ENCODE measurements around the gene TIAM2. TPM values are rescaled to one million over a fixed set of nuclear protein-coding genes. Genes with fewer than 3 reads are reported as not detected.
"Not testable (repeated sequence)": the region's sequence is repeated elsewhere in the genome, so short reads cannot be mapped to it uniquely, and the experiment has no call there.

TIAM2 gene
- total RNA-seq, 1 experiment from 2014 or later: 9.1 TPM

DNA sequence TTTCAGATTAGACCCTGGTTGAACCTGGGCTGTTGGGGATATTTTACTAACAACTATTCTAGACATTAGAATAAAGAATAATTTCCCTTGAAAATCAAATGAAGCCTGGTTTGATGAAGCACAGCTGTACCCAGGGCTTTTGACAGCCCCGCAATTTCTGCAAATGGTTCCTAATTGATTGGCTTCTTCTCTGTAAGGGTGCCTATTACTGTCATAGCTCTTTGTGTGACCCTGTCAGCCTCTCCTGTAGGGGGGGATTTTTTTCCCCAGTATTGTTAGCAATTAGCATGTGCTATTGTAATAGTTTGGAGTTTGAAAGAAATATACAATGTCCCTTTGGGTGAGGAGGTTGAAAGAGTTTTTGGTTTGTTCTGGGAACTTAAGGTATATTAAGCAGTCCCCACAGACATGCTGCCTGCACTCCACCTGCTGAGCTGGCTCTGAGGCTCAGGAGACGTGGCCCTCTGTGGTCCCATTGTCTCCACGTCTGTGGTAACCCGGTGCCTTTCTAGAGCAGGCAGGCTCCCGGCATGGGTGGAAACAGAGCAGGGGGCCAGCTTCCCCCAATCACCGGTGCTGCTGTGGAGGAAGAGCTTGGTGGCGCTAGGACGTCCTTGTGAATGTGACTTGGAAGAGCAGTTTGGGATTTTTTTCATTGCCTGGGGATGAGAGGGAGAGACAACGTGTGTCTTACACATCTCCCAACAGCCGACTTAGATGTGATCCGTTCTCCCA, 221.4 kb downstream of the TIAM2 start:
- H3K4me3 ChIP-seq (ENCODE audit: low read depth, low read length, poor library complexity, severe bottlenecking): no peak overlapping the region
- CTCF ChIA-PET: no interaction called here

DNA sequence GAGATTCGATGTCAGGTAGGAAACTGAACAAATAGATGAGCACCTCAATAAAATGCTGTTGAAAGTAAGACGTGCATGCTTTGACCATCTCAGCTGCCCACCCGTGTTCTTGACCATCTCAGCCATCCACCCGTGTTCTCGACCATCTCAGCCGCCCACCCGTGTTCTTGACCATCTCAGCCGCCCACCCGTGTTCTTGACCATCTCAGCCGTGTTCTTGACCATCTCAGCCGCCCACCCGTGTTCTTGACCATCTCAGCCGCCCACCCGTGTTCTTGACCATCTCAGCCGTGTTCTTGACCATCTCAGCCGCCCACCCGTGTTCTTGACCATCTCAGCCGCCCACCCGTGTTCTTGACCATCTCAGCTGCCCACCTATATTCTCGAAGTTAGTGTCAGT, 223.6 kb downstream of the TIAM2 start:
- POLR2A ChIA-PET (ENCODE audit: low non-redundant PET): not testable (repeated sequence)

More for the DNA sequence above, 221.4 kb downstream of the TIAM2 start:
- no TSS peak for BruUV-seq (replicated peaks)
- TF ChIP-seq CTCF (conservative IDR thresholded peaks at IDR 0.05; ENCODE audit: low read depth, low read length): no peak
- no peak for TF ChIP-seq EZH2 (IDR thresholded peaks at IDR 0.05; ENCODE audit: borderline replicate concordance, low read depth, low read length, poor library complexity, severe bottlenecking)
- intact Hi-C loops (cut with micrococcal nuclease; ENCODE audit: unreplicated experiment): no loop called here
- Histone ChIP-seq H3K36me3 (ENCODE audit: insufficient read depth, low read length, poor library complexity, severe bottlenecking) (no peaks in the 10 kb centered on the region), H3K27me3 (replicated peaks; ENCODE audit: insufficient read depth, low read depth, low read length, poor library complexity) (no peaks in the 10 kb centered on the region), H3K4me1 (ENCODE audit: insufficient read depth, low read length, poor library complexity, severe bottlenecking) (no peaks in the 10 kb centered on the region), H3K9me3 (ENCODE audit: low read depth, low read length, poor library complexity, severe bottlenecking) (no peaks in the 10 kb centered on the region), H3K27ac (ENCODE audit: low read depth, low read length, poor library complexity, severe bottlenecking) (no peak overlapping the region)
- DNase-seq (ENCODE audit: low spot score): no peak
- POLR2A ChIA-PET (ENCODE audit: low non-redundant PET): no interaction called here

GRCh38 chr6:155219299-155219698, 224.2 kb downstream of the TIAM2 start:
- Histone ChIP-seq H3K36me3 (ENCODE audit: insufficient read depth, low read length, poor library complexity, severe bottlenecking) (no peaks in the 10 kb centered on the region), H3K4me3 (ENCODE audit: low read depth, low read length, poor library complexity, severe bottlenecking) (no peak overlapping the region), H3K27me3 (replicated peaks; ENCODE audit: insufficient read depth, low read depth, low read length, poor library complexity) (no peaks in the 10 kb centered on the region), H3K27ac (ENCODE audit: low read depth, low read length, poor library complexity, severe bottlenecking) (no peak overlapping the region), H3K9me3 (ENCODE audit: low read depth, low read length, poor library complexity, severe bottlenecking) (no peaks in the 10 kb centered on the region), H3K4me1 (ENCODE audit: insufficient read depth, low read length, poor library complexity, severe bottlenecking) (no peaks in the 10 kb centered on the region)
- intact Hi-C loops (cut with micrococcal nuclease; ENCODE audit: unreplicated experiment): no loop called here
- BruUV-seq (replicated peaks): no TSS peak
- DNase-seq (ENCODE audit: low spot score): no peak
- ChIA-PET CTCF (no interaction called here), POLR2A (ENCODE audit: low non-redundant PET) (no interaction called here)
- TF ChIP-seq CTCF (conservative IDR thresholded peaks at IDR 0.05; ENCODE audit: low read depth, low read length) (no peak), EZH2 (IDR thresholded peaks at IDR 0.05; ENCODE audit: borderline replicate concordance, low read depth, low read length, poor library complexity, severe bottlenecking) (no peak)

More for the DNA sequence above, 223.6 kb downstream of the TIAM2 start:
- H3K4me1 ChIP-seq (ENCODE audit: insufficient read depth, low read length, poor library complexity, severe bottlenecking); H3K4me3 ChIP-seq (ENCODE audit: low read depth, low read length, poor library complexity, severe bottlenecking); BruUV-seq (replicated peaks); H3K36me3 ChIP-seq (ENCODE audit: insufficient read depth, low read length, poor library complexity, severe bottlenecking); CTCF ChIA-PET; H3K27me3 ChIP-seq (replicated peaks; ENCODE audit: insufficient read depth, low read depth, low read length, poor library complexity); H3K27ac ChIP-seq (ENCODE audit: low read depth, low read length, poor library complexity, severe bottlenecking); H3K9me3 ChIP-seq (ENCODE audit: low read depth, low read length, poor library complexity, severe bottlenecking); DNase-seq (ENCODE audit: low spot score); intact Hi-C loops (cut with micrococcal nuclease; ENCODE audit: unreplicated experiment): not testable (repeated sequence)

DNA sequence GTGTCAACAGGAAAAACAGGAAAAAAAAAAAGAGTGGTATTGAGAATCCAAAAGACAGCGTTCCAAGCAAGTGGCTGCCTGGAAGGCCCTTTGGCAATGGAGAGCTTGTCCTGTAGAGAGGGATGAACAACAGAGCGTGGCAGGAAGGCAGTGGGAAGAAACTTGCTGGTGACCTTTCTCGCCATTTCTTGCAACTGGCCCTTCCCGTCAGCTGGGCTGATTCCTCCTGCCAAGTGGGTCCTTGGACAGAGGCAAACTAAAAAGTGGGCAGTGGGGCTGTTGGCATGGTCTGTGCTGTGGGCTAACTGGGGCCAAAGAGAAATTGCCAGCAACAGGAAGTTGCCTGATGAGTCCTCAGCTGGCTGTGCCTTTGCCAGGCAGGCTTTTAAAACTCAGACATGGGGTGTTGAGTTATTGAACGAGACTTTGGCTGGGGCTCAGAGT, 224.8 kb downstream of the TIAM2 start:
- no peak overlapping the region for H3K4me3 ChIP-seq (ENCODE audit: low read depth, low read length, poor library complexity, severe bottlenecking)
- ChIA-PET POLR2A (ENCODE audit: low non-redundant PET) (no interaction called here), CTCF (no interaction called here)
- no TSS peak for BruUV-seq (replicated peaks)
- intact Hi-C loops (cut with micrococcal nuclease; ENCODE audit: unreplicated experiment): no loop called here
- H3K27ac ChIP-seq (ENCODE audit: low read depth, low read length, poor library complexity, severe bottlenecking): no peak overlapping the region
- no peaks in the 10 kb centered on the region for H3K4me1 ChIP-seq (ENCODE audit: insufficient read depth, low read length, poor library complexity, severe bottlenecking)
- no peaks in the 10 kb centered on the region for H3K36me3 ChIP-seq (ENCODE audit: insufficient read depth, low read length, poor library complexity, severe bottlenecking)
- H3K27me3 ChIP-seq (replicated peaks; ENCODE audit: insufficient read depth, low read depth, low read length, poor library complexity): no peaks in the 10 kb centered on the region
- H3K9me3 ChIP-seq (ENCODE audit: low read depth, low read length, poor library complexity, severe bottlenecking): no peaks in the 10 kb centered on the region
- TF ChIP-seq CTCF (conservative IDR thresholded peaks at IDR 0.05; ENCODE audit: low read depth, low read length) (no peak), EZH2 (IDR thresholded peaks at IDR 0.05; ENCODE audit: borderline replicate concordance, low read depth, low read length, poor library complexity, severe bottlenecking) (no peak)
- DNase-seq (ENCODE audit: low spot score): no peak

All from A673 (cell line).